Neural cell (in vitro differentiated cells): Measurements from ENCODE around the gene RAP1A. TPM values are rescaled to one million over a fixed set of nuclear protein-coding genes. Genes with fewer than 3 reads are reported as not detected.

ENCODE experiments used
- H2AFZ ChIP-seq: fragments of 200-600, 300-800 bp; sonication (generic), shearing (Covaris generic); 2 replicates; pipeline ENCODE4 v1.6.0; 2014; ENCODE audit warnings: low read depth, mild to moderate bottlenecking, antibody characterized with exemption, low read length, moderate library complexity
- H3F3A ChIP-seq: fragments of 200-600 bp; shearing (Covaris generic); 2 replicates; pipeline ENCODE4 v1.6.1; 2016; ENCODE audit warnings: mild to moderate bottlenecking, moderate library complexity, mixed read lengths, antibody characterized with exemption, low read length; ENCODE audit not compliant: insufficient read depth, poor library complexity, severe bottlenecking
- H3K27ac ChIP-seq: fragments of 200-600, 300-800 bp; sonication (generic), shearing (Covaris generic); 2 replicates; pipeline ENCODE4 v1.5.1; 2014; ENCODE audit warnings: mild to moderate bottlenecking, low read length, moderate library complexity
- H3K27me3 ChIP-seq: fragments of 300-800, 200-600 bp; sonication (generic), shearing (Covaris generic); 2 replicates; pipeline ENCODE4 v1.6.0; 2014; ENCODE audit warnings: mild to moderate bottlenecking, low read depth, low read length, moderate library complexity; ENCODE audit not compliant: insufficient read depth
- H3K36me3 ChIP-seq: fragments of 300-800, 200-600 bp; sonication (generic), shearing (Covaris generic); 2 replicates; pipeline ENCODE4 v1.5.1; 2014; ENCODE audit warnings: mild to moderate bottlenecking, antibody characterized with exemption, low read length, moderate library complexity; ENCODE audit not compliant: insufficient read depth
- H3K4me2 ChIP-seq: fragments of 300-800, 200-600 bp; sonication (generic), shearing (Covaris generic); 2 replicates; pipeline ENCODE4 v1.6.0; 2014; ENCODE audit warnings: mild to moderate bottlenecking, low read length
- H3K4me3 ChIP-seq: fragments of 300-800, 200-600 bp; sonication (generic), shearing (Covaris generic); 2 replicates; pipeline ENCODE4 v1.5.1; 2014; ENCODE audit warnings: mild to moderate bottlenecking, low read length, moderate library complexity
- H3K79me2 ChIP-seq: fragments of 200-600 bp; shearing (Covaris generic); replicated peaks from 2 replicates; pipeline ENCODE4 v1.6.0; 2014; ENCODE audit warnings: mild to moderate bottlenecking, low read length, moderate library complexity; ENCODE audit not compliant: insufficient read depth
- H3K9ac ChIP-seq: fragments of 300-800, 200-600 bp; sonication (generic), shearing (Covaris generic); 2 replicates; pipeline ENCODE4 v1.6.1; 2016; ENCODE audit warnings: mild to moderate bottlenecking, low read length, mixed read lengths
- H3K9me2 ChIP-seq: fragments of 200-600 bp; shearing (Covaris generic); 2 replicates; pipeline ENCODE4 v1.6.1; 2016; ENCODE audit warnings: mild to moderate bottlenecking, low read length, mixed read lengths; ENCODE audit not compliant: insufficient read depth
- H3K9me3 ChIP-seq: fragments of 200-600, 300-800 bp; sonication (generic), shearing (Covaris generic); 2 replicates; pipeline ENCODE4 v1.6.1; 2016; ENCODE audit warnings: mild to moderate bottlenecking, mixed run types, low read length, moderate library complexity, mixed read lengths
- H4K20me1 ChIP-seq: fragments of 200-600 bp; shearing (Covaris generic); 2 replicates; pipeline ENCODE4 v1.6.1; 2016; ENCODE audit warnings: mild to moderate bottlenecking, mixed run types; ENCODE audit not compliant: insufficient read depth
- CTCF ChIP-seq: fragments of 450-650 bp; IDR thresholded peaks from 2 replicates; pipeline ENCODE4 v1.5.1; 2014; ENCODE audit warnings: antibody characterized with exemption, mild to moderate bottlenecking, moderate library complexity; ENCODE audit not compliant: poor library complexity, severe bottlenecking
- EP300 ChIP-seq: fragments of 450-650 bp; conservative IDR thresholded peaks from 2 replicates; pipeline ENCODE4 v1.6.1; 2014; ENCODE audit warnings: antibody characterized with exemption, mild to moderate bottlenecking, moderate library complexity; ENCODE audit not compliant: poor library complexity, severe bottlenecking
- EZH2 ChIP-seq: fragments of 200-600, 300-800 bp; shearing (Covaris generic), sonication (generic); IDR thresholded peaks from 2 replicates; pipeline ENCODE4 v1.6.1; 2014; ENCODE audit warnings: antibody characterized with exemption, low read length, borderline replicate concordance, mild to moderate bottlenecking; ENCODE audit not compliant: insufficient read depth, poor library complexity, severe bottlenecking
- MXI1 ChIP-seq: fragments of 450-650 bp; conservative IDR thresholded peaks from 2 replicates; pipeline ENCODE4 v1.6.1; 2014; ENCODE audit warnings: antibody characterized with exemption, mild to moderate bottlenecking; ENCODE audit not compliant: poor library complexity, severe bottlenecking
- POLR2AphosphoS5 ChIP-seq: IDR thresholded peaks from 2 replicates; pipeline ENCODE4 v1.6.1; 2012
- RAD21 ChIP-seq: fragments of 450-650 bp; conservative IDR thresholded peaks from 2 replicates; pipeline ENCODE4 v1.6.1; 2014; ENCODE audit warnings: antibody characterized with exemption, mild to moderate bottlenecking, moderate library complexity
- REST ChIP-seq: IDR thresholded peaks from 2 replicates; pipeline ENCODE4 v1.6.1; 2012; ENCODE audit warnings: borderline replicate concordance
- SMC3 ChIP-seq: fragments of 450-650 bp; conservative IDR thresholded peaks from 2 replicates; pipeline ENCODE4 v1.6.1; 2014; ENCODE audit warnings: antibody characterized with exemption, mild to moderate bottlenecking, moderate library complexity; ENCODE audit not compliant: poor library complexity
- TAF1 ChIP-seq: IDR thresholded peaks from 2 replicates; pipeline ENCODE4 v1.6.1; 2012; ENCODE audit warnings: low read depth
- polyA plus RNA-seq: library from polyadenylated mRNA; depleted of rRNA; stranded (reverse); fragments of >200 nt; gene quantifications from 2 replicates; pipeline ENCODE4 v1.2.3, GENCODE V29; 2014

The RAP1A gene
- polyA plus RNA-seq, 1 donor from 2014 or later, result 28.7 TPM

GRCh38 chr1:111735858-111736544 lies 116.4 kb downstream of the RAP1A start:
- H3K36me3 ChIP-seq, result no peaks in the 10 kb centered on the region
- H3F3A ChIP-seq, result no peaks in the 10 kb centered on the region
- H3K27ac ChIP-seq, result no peak overlapping the region
- TF ChIP-seq EP300, result no peak
- no peak for TF ChIP-seq SMC3
- no peak for TF ChIP-seq MXI1
- no peak for TF ChIP-seq TAF1
- no peak for TF ChIP-seq REST
- H3K9me2 ChIP-seq, result no peaks in the 10 kb centered on the region
- no peak overlapping the region for H3K4me3 ChIP-seq
- no peak overlapping the region for H3K4me2 ChIP-seq
- no peaks in the 10 kb centered on the region for H3K9me3 ChIP-seq
- no peaks in the 10 kb centered on the region for H3K79me2 ChIP-seq
- H3K27me3 ChIP-seq, result peaks cover 3% of the 10 kb centered on the region
- no peaks in the 10 kb centered on the region for H4K20me1 ChIP-seq
- no peak overlapping the region for H3K9ac ChIP-seq
- no peak overlapping the region for H2AFZ ChIP-seq

- no peak for TF ChIP-seq POLR2AphosphoS5
- no peak for TF ChIP-seq REST
- no peak for TF ChIP-seq TAF1
- no peak for TF ChIP-seq MXI1
- TF ChIP-seq CTCF, result no peak
- TF ChIP-seq EP300, result no peak
- TF ChIP-seq EZH2, result no peak
- no peak for TF ChIP-seq RAD21
- H3K27me3 ChIP-seq, result peaks cover 3% of the 10 kb centered on the region
- no peaks in the 10 kb centered on the region for H3K79me2 ChIP-seq
- H3F3A ChIP-seq, result no peaks in the 10 kb centered on the region
- H3K27ac ChIP-seq, result no peak overlapping the region
- H3K9me2 ChIP-seq, result no peaks in the 10 kb centered on the region
- no peaks in the 10 kb centered on the region for H4K20me1 ChIP-seq
- H3K36me3 ChIP-seq, result no peaks in the 10 kb centered on the region
- H3K4me3 ChIP-seq, result no peak overlapping the region
- H2AFZ ChIP-seq, result no peak overlapping the region
- no peak overlapping the region for H3K9ac ChIP-seq
- H3K4me2 ChIP-seq, result no peak overlapping the region
- H3K9me3 ChIP-seq, result no peaks in the 10 kb centered on the region
Measured at GRCh38 chr1:111736548-111737215, 117.1 kb downstream of the RAP1A start.
